Activated CD4-positive, CD25-positive, alpha-beta regulatory T cell treated with anti-CD3 and anti-CD28 coated beads, Interleukin-2, amount 50 U/mL, for 72 hours (primary cell): ENCODE measurements around the gene NR3C2.
"Not testable (repeated sequence)": the region's sequence is repeated elsewhere in the genome, so short reads cannot be mapped to it uniquely, and the experiment has no call there.

Experiments
- DNase-seq: peaks from one replicate; pipeline ENCODE4 v3.0.0; 2021

NR3C2 gene

DNA sequence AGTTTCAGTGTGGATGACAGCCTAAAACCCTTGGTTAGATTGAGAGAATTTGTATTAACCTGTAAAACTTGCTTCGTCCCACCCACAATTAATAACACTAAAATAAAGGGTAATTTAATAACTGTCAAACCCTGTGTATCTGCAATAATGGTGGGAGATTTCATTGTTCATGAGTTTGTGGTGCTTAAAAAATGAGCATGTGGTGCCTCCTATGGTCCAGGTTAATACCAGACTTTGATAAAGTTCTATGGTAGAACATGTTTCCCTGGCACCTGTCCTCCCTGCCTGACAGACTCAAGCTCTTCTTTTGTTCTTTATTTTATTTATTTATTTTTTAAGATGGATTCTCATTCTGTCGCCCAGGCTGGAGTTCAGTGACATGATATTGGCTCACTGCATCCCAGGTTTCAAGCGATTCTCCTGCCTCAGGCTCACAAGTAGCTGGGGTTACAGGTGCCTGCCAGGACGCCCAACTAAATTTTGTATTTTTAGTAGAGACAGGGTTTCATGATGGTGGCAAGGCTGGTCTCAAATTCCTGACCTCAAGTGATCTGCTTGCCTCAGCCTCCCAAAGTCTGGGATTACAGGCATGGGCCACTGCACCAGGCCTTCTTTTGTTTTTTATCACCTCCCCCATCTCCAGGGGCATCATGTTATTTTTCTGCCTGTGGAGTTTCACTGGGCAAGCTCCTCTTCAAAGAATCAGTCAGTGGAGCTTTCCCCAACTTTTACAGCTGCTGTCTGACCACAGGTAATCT, 289.2 kb downstream of the NR3C2 start:
- DNase-seq = no peak

DNA sequence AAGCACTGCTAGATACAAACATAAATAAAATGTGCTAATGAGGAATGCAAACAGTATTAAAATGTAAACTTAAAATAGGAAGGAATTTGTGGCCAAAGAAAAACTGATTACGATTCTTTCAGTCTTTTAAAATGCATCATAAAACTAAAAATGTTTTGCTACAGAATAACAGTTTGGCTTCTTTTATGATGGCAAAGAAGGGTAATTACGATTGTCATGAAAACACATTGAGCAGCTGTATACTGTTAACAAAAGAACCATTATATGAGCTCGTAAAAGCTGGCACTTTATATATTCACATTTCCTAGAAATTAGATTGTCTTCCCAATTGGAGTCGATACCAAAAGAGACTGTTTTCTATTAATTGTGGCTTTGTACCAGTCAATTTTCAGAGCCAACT, 290.4 kb downstream of the NR3C2 start:
- no peak for DNase-seq

DNA sequence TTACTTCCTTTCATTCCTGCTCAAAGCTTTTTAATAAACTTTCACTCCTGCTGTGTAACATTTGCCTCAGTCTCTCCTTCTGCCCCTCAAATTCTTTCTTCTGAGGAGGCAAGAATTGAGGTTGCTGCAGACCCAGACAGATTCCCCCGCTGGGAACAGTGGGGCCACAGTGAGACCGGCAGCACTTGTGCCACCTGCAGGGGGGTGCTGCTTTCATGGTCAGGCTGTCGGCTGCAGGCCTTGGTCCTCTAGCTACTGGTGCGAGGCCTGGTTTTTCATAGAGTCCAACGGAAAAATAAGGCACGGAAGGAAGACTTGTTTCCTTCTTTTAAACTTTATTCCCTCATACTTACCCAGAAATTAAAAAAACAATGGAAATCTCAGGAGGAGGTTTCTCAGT, 296.7 kb downstream of the NR3C2 start:
- no peak for DNase-seq

DNA sequence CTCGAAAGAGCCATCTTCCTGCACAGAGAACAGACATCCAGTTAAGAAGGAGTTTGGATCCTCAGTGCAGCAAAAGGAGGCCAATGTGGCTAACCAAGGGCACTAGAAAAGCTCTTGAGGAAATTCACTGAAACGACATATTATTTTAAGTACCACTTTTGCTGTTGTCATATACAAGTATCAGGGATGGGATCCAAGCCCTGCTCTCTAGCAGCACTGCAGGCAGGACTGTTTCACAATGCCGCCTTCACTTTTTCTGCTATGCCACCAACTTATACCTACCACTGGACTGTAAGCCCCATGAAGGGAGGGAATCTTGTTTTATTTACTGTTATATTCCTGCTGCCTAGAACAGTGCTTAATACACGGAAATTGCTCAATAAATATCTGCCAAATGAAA, 299.0 kb downstream of the NR3C2 start:
- DNase-seq = no peak

DNA sequence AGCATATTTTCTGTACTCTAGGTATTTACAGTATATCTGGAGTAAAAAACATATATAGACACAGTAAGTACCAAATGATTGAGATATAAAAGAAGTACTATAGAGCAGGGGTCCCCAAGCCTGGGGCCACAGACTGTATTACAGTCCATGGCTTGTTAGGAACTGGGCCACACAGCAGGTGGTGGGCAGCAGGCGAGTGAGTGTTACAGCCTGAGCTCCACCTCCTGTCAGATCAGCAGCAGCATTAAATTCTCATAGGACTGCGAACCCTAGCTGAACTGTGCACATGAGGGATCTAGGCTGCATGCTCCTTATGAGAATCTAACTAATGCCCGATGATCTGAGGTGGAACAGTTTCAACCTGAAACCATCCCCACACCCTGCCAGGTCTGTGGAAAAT, 300.7 kb downstream of the NR3C2 start:
- DNase-seq = no peak

DNA sequence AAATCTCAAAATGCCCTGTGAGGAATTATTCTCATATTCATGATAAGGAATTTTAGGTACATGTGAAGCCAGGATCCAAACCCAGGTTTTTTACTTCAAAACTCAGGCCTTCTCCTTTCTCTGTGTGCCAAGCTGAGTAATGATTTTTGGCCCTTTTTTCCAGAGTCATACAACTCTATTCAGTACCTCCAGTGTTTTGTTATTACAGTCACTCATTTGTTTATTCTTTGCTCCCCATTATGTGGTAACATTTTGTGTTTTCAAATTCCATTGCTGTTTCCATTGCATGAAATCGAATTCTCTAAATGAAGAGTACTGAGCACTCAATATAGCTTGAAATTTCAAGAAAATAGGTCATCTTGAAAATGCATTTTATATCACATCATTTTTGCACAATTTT, 315.4 kb downstream of the NR3C2 start:
- DNase-seq = no peak

DNA sequence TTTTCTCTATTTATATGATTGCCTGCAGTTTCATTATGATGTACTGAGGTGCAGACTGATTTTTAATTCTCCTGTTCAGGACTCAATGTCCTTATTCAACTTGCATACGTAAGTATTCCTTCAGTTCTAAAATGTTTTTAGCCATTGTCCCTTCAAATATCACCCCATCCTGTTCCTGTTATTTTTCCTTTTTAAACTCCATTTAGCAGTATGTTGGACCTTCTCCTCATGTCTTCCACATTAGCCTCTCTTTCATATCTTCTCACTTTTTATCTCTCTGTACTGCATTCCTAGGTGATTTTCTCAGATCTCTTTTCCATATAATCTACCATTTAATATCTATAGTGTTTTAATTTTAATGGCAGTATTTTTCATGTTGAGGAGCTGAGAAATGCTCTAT, 317.7 kb downstream of the NR3C2 start:
- DNase-seq = no peak

DNA sequence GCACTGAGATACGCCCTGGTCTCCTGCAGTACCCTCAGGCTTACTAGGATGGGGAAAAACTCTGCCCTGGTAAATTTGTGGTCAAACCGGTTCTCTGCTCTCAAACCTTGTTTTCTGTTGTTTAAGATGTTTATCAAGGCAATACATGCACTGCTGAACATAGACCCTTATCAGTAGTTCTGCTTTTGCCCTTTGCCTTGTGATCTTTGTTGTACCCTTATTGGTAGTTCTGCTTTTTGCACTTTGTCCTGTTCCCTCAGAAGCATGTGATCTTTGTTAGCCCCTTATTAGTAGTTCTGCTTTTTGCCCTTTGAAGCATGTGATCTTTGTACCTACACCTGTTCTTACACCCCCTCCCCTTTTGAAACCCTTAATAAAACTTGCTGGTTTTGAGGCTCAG, 319.1 kb downstream of the NR3C2 start:
- DNase-seq = not testable (repeated sequence)

DNA sequence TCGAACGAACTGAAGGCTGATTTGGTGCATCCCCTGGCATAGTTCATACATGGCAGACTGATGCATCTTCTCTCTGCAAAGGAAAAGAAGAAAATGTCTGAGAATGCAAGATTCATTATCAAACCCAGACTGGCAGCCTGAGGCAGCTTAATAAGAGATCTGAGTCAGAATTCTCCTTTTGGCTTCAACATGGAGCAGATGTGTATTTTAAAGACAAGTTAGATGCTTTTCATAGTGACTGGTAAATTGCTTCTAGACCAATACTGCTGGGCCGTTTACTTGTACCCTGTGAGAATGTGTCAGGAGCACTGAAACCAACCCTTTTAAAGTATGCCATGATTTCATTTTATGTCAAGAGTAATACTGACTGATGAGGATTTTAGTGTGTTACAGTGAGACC, 322.0 kb downstream of the NR3C2 start:
- no peak for DNase-seq

DNA sequence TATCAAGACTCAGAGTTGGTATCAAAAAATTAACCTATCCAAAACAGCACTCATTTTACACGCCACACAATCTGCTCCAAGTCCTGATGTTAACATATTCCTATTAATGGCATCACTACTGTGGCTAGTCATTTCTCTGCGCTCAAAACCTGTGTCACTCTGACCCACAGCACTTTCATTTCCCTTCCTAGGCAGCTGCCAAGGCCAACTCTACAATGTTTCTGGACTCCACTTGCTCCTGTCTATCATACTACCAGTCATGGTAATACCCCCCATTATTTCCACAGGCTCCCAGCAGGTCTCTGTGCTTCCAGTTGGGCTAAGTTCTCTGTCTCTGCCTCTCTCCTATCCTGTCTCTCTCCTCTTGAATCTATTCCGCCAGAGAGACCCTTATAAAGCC, 323.6 kb downstream of the NR3C2 start:
- DNase-seq = no peak

DNA sequence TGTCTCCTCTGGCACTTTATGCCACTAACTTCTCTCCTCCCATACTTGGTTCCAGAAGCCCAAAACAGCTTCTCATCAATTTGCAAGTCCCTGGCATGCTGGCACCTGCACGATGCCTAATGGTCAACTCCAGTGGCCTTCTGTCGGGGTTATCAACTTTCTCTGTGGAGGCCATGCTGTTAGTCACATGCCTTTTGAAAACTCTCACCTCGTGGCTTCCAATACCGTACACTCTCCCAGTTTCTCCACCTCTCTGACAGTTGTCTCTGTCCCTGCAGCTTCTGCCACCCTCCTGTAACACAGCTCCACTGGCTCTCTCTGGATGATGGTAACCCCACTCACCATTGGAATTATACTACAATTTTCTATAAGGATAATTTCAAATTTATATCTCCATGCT, 324.0 kb downstream of the NR3C2 start:
- DNase-seq = no peak

DNA sequence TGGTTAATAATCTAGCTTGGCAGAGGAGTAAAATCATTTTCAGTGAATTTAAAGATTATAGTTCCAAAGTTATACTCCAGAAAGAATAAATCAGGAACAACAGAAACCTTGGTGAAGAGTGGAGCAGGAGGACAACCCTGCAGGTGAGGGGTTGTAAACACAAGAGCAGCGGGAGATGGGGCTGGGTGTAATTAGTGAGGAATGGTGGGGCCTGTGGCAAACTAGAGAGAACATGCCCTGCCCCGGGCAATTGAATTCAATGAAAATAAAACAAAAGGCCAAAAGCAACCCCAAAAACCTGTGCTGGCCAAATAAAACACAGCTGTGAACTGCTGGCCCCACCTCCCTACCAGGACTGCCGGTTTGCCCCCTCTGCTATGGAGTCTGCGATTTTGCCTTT, 325.2 kb downstream of the NR3C2 start:
- no peak for DNase-seq

DNA sequence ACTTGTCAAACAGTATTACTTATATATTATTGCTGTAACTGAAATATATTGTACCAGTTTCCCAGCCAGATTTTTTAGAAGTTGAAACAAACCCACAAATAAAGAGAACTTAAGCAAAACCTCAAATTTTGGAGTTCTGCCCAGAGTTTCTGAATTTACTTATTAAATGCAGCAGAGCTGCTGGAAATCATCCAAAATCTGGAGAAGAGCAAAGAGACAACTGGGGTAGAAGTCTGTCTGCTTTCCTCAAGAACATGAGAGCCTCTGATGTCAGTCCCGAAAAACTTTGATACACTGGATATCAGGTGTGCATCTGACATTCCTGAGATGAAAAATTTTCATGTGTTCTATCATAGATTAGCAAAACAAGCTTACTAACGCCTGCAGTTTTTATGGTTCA, 325.9 kb downstream of the NR3C2 start:
- no peak for DNase-seq

DNA sequence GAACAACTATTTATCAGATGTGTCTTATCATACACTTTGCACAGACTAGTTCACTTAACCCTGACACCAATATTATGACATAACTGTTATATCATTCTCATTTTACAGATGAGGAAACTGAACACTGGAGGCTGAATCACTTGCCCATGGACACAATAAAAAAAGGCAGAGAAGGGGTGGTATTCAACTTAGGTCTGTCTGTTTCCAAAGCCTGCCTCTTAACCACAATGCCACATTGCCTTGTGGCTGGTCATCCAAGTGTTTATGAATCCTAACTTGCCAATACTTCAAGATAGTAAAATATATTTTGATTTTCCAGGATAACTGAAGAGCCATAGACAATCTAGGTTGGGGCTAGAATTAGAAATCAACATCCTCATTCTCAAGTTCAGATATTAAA, 327.8 kb downstream of the NR3C2 start:
- DNase-seq = no peak

DNA sequence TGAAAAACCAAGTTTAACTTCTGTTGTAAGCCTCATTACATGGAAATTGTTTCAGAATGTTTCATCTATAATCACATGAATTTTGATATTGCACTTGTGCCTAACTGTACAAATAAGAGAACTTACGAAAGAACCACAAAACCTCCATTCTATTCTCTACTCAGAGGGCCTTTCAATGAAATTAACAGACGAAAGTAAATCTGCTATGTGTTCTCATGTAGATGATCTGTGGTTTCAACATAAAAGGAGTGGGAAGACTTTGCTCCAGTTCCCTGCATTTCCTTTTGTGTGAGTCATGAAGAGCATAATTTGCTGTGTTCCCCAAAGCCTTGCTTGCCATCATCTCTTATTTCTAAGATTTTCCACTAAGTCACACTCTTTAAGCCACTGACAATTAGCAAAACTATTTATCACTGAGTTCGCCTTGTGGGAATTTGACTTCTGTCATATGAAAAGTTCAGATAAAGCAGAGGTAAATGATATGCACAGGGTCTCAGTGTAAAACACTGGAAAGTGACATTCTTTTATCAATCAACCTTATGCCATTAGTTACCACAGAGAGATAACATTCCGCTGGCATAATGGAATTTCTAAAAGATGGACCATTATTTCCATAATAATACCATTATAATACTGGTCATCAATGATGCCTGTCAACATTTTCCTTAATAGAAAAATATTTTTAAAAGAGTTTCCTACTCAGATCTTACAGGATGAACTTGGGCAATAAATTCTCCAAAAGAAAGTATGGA, 329.8 kb downstream of the NR3C2 start:
- DNase-seq = no peak

DNA sequence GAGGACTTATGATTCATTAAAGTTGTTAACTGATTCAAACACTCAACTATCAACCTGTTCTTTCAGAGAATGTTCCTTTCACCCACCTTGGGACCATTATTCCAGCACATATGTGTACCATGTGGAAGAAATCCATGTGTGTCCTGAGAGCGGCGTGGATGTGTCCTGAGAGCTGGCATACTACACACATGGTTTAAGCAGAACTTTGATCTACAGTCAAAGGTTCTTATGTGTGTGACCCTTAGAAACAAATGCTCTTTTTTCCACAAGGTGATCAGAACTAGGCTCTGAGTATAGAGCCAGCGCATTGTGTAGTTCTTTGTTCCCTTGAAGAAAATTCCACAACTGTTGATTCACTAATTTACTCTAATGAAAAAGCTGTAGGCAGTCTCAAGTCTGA, 332.0 kb downstream of the NR3C2 start:
- no peak for DNase-seq

DNA sequence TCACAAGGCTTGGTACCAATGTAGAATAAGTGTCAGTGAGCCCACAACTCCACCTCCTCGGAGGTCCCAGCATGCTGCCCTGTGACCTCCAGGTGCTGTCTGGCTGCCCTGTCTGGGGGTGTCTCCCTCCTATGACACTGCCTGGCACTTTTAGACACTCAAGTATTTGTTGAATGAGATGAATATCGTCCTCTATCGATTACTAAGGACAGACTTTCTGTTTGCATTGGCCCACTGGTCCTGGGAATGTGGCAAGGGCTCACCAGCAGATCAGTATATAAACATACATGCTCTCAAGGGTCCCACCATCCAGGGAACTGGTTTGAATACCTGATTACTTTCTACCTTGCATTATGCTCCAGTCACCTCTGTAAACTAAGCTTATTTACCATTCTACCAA, 333.0 kb downstream of the NR3C2 start:
- DNase-seq = no peak

DNA sequence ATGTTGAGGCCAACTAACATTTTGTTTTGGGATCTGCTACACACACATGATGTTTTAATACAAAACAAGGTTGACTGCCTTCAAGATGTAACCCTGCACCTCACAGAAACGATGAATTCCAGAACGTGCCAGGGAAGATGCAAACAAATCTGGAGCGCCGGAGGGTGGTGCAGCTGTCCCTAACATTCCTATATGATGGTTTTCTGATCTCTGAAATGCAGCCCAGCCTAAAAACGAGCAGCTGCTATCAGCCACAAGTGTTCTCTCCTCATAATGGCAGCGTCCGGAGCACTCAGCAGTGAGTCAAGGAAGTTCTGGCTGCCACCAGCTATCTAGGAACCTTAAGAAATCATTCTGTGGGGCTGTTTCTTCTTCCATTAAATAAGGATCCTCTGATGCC, 333.4 kb downstream of the NR3C2 start:
- DNase-seq = no peak

DNA sequence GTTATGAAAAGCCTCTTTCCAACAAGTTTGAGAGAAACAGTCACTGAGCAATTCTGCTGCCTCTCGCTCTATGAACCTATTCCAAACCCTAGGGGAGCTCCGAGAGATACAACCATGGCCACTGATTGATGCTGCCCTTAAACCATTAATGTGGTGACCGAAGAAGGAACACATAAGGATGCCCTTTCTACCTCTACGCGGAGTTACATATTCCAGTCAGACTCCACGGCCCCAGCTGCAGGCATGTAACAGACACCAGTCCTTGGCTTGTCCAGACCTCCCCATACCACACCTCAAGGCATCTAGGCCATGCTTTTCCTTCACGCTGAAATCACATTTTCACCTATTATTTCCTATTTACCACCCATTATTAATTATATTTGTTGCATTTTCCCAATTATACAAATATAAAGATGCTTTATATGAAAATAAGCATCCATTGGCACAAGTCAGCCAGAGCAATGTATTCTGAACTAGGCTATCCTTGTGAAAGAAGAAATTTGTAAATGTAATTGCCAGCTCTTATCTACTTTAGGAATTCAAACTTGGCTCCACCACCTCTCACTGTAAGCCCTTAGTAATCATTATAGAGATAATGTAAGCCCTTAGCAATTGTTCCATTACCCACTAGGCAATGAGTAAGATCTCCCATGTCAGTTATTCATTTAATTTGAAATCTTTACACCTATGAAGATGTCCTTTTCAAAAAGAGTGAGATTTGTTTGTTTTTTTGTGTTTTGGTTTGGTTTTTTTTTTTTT, 338.4 kb downstream of the NR3C2 start:
- DNase-seq = no peak

DNA sequence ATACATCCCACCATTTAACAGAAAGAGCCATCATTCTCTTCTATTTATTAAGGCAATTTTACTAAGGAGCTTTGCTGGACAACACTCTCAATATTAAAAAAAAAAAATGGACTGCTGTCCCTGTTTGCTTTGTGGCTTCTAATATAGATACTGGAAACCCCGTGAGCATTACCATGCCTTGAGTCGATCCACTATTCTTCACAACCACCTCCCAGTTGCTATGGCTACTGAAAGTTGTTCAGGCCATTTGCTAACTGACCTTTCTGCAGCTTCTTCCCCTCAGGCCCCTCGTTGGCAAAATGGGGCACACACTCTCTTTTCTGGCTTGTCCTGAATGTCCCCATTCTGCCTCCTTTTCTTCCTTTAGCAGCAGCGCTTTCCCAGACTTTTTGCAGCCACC, 340.4 kb downstream of the NR3C2 start:
- DNase-seq = no peak

DNA sequence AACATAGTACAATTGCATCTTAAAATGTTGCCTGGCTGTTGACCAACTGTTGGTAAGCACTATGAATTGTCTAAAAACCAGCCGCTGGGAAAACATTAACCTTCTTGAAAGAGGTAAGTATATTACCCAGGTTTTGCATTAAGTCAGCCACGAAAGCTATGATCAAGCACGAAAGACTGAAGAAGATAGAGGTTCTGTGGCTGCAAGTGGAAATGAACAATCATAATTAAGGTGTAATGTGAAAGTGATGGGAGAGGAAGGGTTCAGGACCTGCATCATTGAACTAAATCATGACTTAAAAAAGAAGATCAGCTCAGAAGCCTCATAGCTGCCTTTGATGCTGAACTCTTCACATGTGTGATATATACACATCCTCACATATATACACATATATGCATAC, 341.0 kb downstream of the NR3C2 start:
- DNase-seq = no peak

DNA sequence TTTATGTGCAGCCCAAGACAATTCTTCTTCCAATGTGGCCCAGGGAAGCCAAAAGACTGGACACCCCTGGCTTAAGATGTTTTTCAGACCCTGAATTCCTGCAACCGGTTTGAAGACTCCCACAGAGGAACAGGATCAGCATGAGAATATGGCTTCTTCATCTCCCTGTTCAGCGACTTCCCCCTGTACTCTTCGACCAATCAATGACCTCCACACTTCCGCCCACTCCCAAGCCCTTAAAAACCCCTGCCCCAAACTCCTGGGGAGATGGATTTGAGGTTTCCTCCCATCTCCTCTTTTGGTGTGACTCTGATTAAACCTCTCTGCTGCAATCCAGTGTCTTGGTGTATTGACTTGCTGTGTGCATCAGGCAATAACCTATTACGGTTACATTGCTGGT, 344.4 kb downstream of the NR3C2 start:
- DNase-seq = no peak

DNA sequence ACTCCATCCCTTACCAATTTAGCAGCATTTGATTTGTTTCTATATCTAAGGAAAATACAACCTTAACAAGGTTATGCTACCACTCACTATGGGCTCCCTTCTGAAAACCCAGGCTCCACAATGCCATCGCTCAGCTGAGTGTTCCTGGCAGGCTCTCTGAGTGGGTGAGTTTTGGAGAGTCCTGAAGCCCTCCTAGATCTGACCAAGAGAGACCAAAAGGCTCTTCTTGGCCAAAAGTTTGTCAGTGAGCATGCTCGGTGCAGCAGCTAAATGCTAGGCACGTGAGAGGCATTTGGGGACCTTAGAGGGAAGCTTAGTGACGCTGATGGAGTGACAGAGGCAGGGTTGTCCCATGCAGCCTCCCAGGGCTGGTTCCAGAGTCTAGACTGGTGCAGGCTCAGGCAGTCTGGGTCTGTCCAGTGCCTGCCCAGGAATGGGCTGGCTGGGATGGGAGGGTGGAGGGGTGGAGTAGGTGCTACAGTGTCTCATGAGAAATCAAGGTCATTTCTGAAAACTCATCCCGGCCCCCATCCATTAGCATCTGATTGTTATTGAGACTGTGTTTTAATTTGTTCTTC, 346.8 kb downstream of the NR3C2 start:
- no peak for DNase-seq

DNA sequence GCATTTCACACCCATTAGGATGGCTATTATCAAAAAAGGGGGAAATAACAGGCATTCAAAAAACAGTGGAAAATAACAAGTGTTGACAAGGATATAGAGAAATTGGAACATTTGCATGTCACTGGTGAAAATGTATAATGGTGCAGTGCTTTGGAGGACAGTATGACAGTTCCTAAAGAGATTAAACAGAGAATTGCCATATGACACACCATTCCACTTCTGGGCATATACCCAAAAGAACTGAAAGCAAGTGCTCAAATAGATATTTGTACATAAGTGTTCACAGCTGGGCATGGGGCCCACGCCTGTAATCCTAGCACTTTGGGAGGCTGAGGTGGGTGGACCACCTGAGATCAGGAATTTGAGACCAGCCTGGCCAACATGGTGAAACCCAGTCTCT, 348.1 kb downstream of the NR3C2 start:
- DNase-seq = no peak
